Cerebellar nuclear complex (tissue), 1 donor: ENCODE data around the gene IL17REL.

Experiments used
- DNase-seq, 2 experiments: peaks; one replicate each; lab custom pipeline; 2025; lab: John Stamatoyannopoulos, UW

The IL17REL gene

DNA sequence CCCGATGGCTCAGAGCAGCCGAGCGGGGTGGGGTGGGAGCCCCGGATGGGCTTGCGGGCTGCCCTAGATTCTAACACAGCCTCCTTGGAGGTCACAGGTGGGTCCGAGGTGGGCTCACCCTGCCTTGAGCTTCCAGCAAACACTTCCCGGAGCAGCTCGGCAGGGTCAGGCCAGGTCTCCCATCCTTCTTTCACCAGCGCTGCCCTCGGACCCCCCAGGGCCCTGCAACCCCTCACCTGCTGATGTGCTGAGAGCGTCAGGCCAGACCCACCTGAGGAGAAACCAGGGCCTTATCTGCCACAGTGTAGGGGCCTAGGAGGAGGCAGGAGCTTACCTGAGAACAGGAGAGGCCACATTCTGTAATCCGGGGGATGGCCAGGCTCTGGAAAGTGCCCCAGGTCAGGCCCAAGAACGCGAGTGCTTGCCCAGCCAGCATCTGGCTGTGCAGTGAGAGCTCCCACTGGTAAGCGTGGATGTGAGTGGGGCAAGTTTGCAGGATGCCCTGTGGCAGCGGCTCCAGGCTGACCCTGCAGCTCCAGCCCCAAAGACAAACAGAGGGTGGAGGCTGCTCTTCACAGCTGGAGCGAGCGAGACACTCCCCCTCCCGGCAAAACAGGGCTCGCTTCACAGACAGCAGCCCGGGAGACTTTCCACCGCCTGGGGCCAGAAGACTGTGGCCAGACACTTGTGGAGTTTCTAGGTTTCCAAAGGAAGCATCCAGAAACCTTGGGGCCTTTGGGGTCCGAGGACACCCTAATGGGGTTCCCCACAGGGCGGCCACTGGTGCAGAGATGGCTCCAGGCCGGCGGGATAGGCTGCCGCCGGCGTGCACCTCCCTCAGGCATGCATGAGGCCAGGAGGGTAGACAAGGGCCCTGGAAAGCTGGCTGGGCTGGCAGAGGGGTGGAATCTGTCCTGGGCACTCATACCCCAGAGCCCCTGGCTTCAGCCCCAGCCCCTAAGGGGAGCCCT lies at the start of gene IL17REL:
IL17REL (minus strand) TSS at position 555 of the 971 bp plus-strand sequence; CDS start at position 436, 119 bp downstream.
- DNase-seq = no peak

- DNase-seq = no peak
These were observed 49.3 kb upstream of the IL17REL start for GRCh38 chr22:50061824-50062355.

- no peak for DNase-seq
These were observed 48.7 kb upstream of the IL17REL start for GRCh38 chr22:50061141-50061823.

DNA sequence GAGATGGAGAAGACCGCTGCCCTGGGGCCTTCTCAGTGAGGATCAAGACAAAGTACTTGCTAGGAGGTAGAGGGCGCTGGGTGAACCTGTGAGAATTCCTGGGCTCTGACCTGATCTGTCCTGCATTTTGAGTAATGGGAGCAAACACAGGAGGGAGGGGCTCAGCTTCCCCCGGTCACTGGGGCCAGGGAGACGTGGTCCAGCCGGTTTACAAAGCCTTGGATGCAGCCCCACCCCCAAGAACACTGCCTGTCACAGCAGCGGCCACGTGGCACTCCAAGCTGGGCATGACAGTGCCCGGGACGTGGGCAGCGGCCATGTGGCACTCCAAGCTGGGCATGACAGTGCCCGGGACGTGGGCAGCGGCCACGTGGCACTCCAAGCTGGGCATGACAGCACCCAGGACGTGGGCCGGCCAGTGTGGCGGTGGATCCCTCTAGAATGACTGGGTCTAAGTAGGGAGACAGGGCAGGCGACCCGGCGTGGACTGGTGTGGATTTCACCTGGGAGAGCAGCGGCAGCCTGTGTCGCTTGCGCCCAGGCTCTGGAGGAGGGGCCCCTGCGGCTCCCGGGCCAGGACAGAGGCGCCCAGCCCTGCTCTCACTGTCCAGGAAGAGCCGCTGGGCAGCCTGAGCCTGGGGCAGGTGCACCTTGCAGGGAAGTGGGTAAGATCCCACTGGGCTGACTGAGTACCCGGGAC lies 48.0 kb upstream of the IL17REL start:
- DNase-seq = no peak

GRCh38 chr22:50059881-50060262 lies 47.3 kb upstream of the IL17REL start:
- DNase-seq = no peak

- no peak for DNase-seq
These were observed 46.6 kb upstream of the IL17REL start for GRCh38 chr22:50058906-50059880.

GRCh38 chr22:50058061-50058905 lies 45.7 kb upstream of the IL17REL start, which contains the start of gene TTLL8:
Gene TTLL8 (minus strand): TSS chr22:50058298.
- DNase-seq = no peak

DNA sequence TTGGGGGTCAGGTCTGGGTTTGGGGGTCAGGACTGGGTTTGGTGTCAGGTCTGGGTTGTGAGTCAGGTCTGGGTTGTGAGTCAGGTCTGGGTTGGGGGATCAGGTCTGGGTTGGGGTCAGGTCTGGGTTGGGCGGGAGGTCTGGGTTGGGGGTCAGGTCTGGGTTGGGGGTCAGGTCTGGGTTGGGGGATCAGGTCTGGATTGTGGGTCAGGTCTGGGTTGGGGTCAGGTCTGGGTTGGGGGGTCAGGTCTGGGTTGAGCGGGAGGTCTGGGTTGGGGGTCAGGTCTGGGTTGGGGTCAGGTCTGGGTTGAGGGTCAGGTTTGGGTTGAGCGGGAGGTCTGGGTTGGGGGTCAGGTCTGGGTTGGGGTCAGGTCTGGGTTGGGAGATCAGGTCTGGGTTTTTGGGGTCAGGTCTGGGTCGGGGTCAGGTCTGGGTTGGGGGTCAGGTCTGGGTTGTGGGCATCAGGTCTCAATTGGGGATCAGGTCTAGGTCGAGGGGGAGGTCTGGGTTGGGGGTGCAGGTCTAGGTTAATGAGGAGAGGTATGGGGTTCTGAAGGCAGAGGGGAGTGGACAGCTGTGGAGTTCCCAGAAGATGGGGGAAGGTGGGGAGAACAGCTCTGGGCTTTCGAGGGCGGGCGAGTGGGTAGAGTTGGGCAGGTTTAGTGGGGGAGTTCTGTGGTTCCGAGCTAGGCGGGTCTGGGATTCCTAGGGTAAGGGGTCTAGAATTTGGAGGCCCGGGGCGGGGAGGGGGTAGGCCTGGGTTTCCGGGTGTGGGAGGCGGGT lies 44.9 kb upstream of the IL17REL start:
- no peak for DNase-seq

DNA sequence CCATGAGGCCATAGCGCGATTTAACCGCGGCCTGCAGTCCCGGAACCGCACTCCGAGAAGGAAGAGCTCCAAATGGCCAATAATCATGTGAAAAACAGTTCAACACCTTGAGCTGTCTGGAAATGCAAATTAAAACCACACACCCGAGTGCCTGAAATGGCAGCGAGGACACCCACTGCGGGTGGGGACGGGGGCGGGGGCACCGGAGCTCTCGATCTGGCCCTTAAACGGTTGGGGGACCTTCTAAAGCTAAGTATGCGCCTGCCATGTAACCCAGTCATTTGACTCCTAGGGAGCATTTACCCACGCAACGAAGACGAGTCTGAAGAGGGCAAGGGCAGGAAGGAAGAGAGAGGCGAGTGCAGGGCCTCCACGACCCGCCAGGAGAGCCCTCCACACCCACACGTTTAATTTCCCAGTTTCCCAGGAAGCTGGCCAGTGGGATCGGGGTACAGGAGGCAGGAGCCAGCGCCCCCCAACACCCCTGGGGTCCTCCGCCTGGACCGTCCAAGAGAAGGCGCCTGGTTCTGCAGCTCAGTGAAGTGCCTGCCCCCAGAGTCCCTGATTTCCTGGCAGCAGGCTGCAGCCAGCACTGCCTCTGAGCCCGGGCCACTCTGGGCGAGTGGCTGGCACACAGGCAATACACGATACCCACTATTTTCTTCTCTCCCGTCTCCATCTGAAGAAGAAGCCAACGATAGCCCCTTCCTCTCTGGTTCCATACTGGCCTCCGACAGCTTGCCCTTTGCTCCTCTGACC lies 43.8 kb upstream of the IL17REL start:
- DNase-seq = no peak

DNA sequence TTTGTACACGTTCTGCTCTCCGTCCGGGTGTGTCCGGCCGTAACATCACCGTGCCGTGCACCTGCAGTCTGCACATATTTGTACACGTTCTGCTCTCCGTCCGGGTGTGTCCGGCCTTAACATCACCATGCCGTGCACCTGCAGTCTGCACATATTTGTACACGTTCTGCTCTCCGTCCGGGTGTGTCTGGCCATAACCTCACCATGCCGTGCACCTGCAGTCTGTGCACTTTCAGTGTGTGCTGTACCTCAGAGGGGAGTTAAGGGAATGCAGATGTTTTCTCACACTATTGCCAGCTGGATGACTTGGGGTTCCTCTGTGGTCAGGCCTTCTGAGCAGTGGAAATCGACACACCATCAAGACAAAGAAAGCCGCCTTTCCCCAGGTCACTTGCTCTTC lies 41.3 kb upstream of the IL17REL start:
- DNase-seq = no peak

GRCh38 chr22:50051930-50052329 lies 39.4 kb upstream of the IL17REL start:
- DNase-seq = no peak

DNA sequence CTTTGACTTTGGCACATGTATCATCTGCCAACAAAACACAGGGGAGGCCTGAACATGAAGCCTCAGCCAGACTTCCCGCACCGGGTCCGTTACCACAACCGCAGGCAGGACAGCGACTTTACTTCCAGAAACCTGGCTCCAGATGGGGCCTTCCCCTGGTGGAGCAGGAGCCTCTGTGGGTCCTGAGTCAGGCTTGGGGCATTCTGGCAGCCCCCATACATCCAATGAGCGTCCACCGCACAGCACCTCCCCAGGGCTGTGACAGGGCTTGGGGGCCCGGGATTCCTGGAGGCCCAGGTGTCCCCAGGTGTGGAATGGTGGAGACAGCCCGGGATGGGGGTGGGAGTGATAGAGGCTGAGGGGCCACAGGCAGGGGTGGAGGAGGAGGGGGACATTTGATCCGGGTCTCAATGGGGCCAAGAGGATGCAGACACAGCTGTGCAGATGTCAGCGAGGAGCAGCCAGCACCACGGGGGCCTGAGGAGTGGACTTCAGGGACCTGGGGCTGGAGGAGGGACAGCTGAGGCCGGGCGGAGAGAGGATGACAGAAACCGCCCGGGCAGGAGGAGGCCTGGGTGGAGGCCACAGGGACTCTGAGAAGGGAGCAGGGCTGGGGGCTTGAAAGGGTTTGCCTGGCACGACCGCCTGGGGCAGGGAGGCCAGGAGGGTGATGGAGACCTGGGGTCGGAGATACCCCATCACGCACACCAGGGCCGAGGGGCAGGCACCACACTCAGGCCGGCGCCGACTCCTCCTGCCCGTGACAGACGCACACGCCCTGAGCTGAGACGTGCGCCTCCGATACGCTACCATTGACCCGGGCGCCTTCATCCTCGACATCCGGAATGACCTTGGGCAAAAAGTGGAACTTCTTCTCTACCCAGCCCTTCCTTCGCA lies 37.0 kb upstream of the IL17REL start:
- no peak for DNase-seq

- no peak for DNase-seq
These were observed 36.3 kb upstream of the IL17REL start for GRCh38 chr22:50048836-50049235.

- no peak for DNase-seq
These were observed 35.6 kb upstream of the IL17REL start for GRCh38 chr22:50048061-50048765.

- no peak for DNase-seq
These were observed 34.8 kb upstream of the IL17REL start for GRCh38 chr22:50047346-50047745.

DNA sequence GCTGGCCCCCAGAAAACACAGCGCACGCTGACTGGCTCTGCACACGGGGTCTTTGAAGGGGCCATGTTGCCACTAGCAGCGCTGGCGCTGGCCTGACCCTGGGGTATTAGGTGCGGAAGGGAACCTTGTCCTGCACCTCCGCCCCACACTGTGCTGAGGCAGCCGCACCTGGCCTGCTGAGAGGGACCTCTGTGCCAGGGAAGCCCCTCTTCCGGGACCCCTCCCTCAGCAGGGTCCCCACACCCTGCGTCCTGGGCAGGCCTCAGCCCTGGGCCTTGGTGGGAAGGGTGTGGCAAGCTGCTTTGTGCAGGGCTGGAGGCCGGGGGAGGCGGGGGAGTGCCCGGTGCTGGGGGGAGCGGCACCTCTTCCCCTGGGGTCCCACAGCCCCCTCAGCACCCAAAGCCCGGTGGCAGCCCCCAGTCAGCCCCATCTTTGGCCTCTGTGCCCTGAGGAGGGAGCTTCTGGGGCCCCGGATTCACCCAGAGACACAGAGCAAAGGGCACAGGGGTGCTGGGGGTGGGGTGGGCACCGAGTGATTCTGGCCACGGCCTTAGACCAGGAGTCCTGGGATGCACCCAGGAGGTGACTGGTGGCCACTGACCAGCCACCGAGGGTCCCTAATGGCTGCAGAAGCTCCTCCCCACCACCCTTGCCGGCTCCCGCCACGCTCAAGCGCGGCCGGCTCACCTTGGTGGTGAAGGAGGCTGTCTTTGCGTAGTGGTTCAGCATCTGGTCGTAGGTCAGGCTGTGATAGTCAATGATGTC lies 34.1 kb upstream of the IL17REL start:
- no peak for DNase-seq
